GM23338 (cell line): ENCODE results near the gene NPPC. TPM values are rescaled to one million over a fixed set of nuclear protein-coding genes. Genes with fewer than 3 reads are reported as not detected.

Source experiments
- ATAC-seq: fragments of 200-7000 bp; cut with Tn5 transposase; 3 replicates; pipeline ENCODE4 v1.9.1; 2020
- DNase-seq: peaks from one replicate; pipeline ENCODE4 v3.0.0-alpha.2; 2015; ENCODE audit warnings: low spot score
- H2AFZ ChIP-seq: fragments of 200-600 bp; sonication (generic); 2 replicates; pipeline ENCODE4 v1.8.0; 2016; ENCODE audit warnings: antibody characterized with exemption, mild to moderate bottlenecking, moderate library complexity
- H3F3A ChIP-seq: fragments of 200-600 bp; sonication (generic); replicated peaks from 2 replicates; pipeline ENCODE4 v1.8.0; 2017; ENCODE audit warnings: antibody characterized with exemption, mixed run types, low read depth
- H3K27ac ChIP-seq: fragments of 200-600 bp; sonication (generic); 2 replicates; pipeline ENCODE4 v1.6.1; 2016; ENCODE audit warnings: low read depth
- H3K27me3 ChIP-seq: fragments of 200-600 bp; sonication (generic); 2 replicates; pipeline ENCODE4 v1.8.0; 2016; ENCODE audit warnings: mild to moderate bottlenecking, mixed run types, moderate library complexity; ENCODE audit not compliant: insufficient read depth
- H3K36me3 ChIP-seq: fragments of 200-600 bp; sonication (generic); 2 replicates; pipeline ENCODE4 v1.8.0; 2016; ENCODE audit warnings: mild to moderate bottlenecking; ENCODE audit not compliant: insufficient read depth
- H3K4me1 ChIP-seq: fragments of 200-600 bp; sonication (generic); 2 replicates; pipeline ENCODE4 v1.8.0; 2016; ENCODE audit warnings: mild to moderate bottlenecking, moderate library complexity; ENCODE audit not compliant: insufficient read depth
- H3K4me2 ChIP-seq: fragments of 200-600 bp; sonication (generic); 2 replicates; pipeline ENCODE4 v1.7.1; 2017; ENCODE audit warnings: mixed run types
- H3K4me3 ChIP-seq: fragments of 200-600 bp; sonication (generic); 2 replicates; pipeline ENCODE4 v1.6.1; 2016; ENCODE audit warnings: mixed run types
- H3K79me2 ChIP-seq: fragments of 200-600 bp; sonication (generic); replicated peaks from 2 replicates; pipeline ENCODE4 v1.8.0; 2017; ENCODE audit warnings: mild to moderate bottlenecking; ENCODE audit not compliant: insufficient read depth
- H3K9me2 ChIP-seq: fragments of 200-600 bp; sonication (generic); 2 replicates; pipeline ENCODE4 v1.8.0; 2017; ENCODE audit not compliant: insufficient read depth
- H4K20me1 ChIP-seq: fragments of 200-600 bp; sonication (generic); replicated peaks from 2 replicates; pipeline ENCODE4 v1.8.0; 2017; ENCODE audit warnings: mild to moderate bottlenecking; ENCODE audit not compliant: insufficient read depth
- H3K27ac Mint-ChIP-seq: 2 replicates; pipeline ENCODE4 v1.8.0; 2020; ENCODE audit warnings: inconsistent platforms, mild to moderate bottlenecking, moderate library complexity, mixed read lengths
- H3K27me3 Mint-ChIP-seq: 3 replicates; pipeline ENCODE4 v1.8.0; 2022; ENCODE audit warnings: low read depth, mild to moderate bottlenecking, moderate library complexity, mixed read lengths, inconsistent platforms; ENCODE audit not compliant: insufficient read depth, poor library complexity
- H3K36me3 Mint-ChIP-seq: 3 replicates; pipeline ENCODE4 v1.8.0; 2021; ENCODE audit warnings: low read depth, mild to moderate bottlenecking, inconsistent platforms, moderate library complexity, mixed read lengths
- H3K4me1 Mint-ChIP-seq: 3 replicates; pipeline ENCODE4 v1.8.0; 2020; ENCODE audit warnings: mild to moderate bottlenecking, inconsistent platforms, mixed read lengths
- H3K4me3 Mint-ChIP-seq: 3 replicates; pipeline ENCODE4 v1.8.0; 2021; ENCODE audit warnings: moderate library complexity, mild to moderate bottlenecking, inconsistent platforms, mixed read lengths
- H3K9me3 Mint-ChIP-seq: 3 replicates; pipeline ENCODE4 v1.8.0; 2020; ENCODE audit warnings: moderate library complexity, mild to moderate bottlenecking, inconsistent platforms, mixed read lengths
- CREB1 ChIP-seq: fragments of 250-450 bp; sonication (Bioruptor Pico); IDR thresholded peaks from 2 replicates; pipeline ENCODE4 v1.5.0; 2020; ENCODE audit warnings: low read depth, mild to moderate bottlenecking, moderate library complexity
- ETS1 ChIP-seq: IDR thresholded peaks from 2 replicates; pipeline ENCODE4 v1.6.1; 2016; ENCODE audit warnings: antibody characterized with exemption
- EZH2 ChIP-seq: fragments of 200-600 bp; sonication (generic); IDR thresholded peaks from one replicate; pipeline ENCODE4 v1.8.0; 2017; ENCODE audit warnings: antibody characterized with exemption, mild to moderate bottlenecking, low read depth; ENCODE audit not compliant: unreplicated experiment
- EZH2phosphoT487 ChIP-seq: fragments of 200-600 bp; sonication (generic); IDR thresholded peaks from one replicate; pipeline ENCODE4 v1.8.1; 2018; ENCODE audit warnings: antibody characterized with exemption; ENCODE audit not compliant: unreplicated experiment
- JUNB ChIP-seq: IDR thresholded peaks from one replicate; pipeline ENCODE4 v1.6.1; 2016; ENCODE audit warnings: antibody characterized with exemption; ENCODE audit not compliant: unreplicated experiment
- NANOG ChIP-seq: IDR thresholded peaks from 2 replicates; pipeline ENCODE4 v1.6.1; 2016; ENCODE audit warnings: antibody characterized with exemption, borderline replicate concordance
- POLR2AphosphoS5 ChIP-seq: IDR thresholded peaks from 2 replicates; pipeline ENCODE4 v1.6.1; 2016; ENCODE audit warnings: antibody characterized with exemption, low read depth
- REST ChIP-seq: IDR thresholded peaks from one replicate; pipeline ENCODE4 v1.6.1; 2018; ENCODE audit warnings: antibody characterized with exemption; ENCODE audit not compliant: unreplicated experiment
- STAT1 ChIP-seq: IDR thresholded peaks from one replicate; pipeline ENCODE4 v1.6.1; 2016; ENCODE audit warnings: antibody characterized with exemption; ENCODE audit not compliant: unreplicated experiment
- ZNF114 ChIP-seq: fragments of 250-450 bp; sonication (Bioruptor Pico); IDR thresholded peaks from 2 replicates; pipeline ENCODE4 v1.5.0; 2020; ENCODE audit warnings: mild to moderate bottlenecking, moderate library complexity
- ZNF331 ChIP-seq: fragments of 250-450 bp; sonication (Bioruptor Pico); IDR thresholded peaks from 2 replicates; pipeline ENCODE4 v1.5.0; 2020; ENCODE audit warnings: low read depth, mild to moderate bottlenecking, moderate library complexity
- polyA plus RNA-seq: library from polyadenylated mRNA; unstranded; fragments of >200 nt; fragmentation: Nextera tagmentation; extraction: Ambion mirVana; gene quantifications from 2 replicates; pipeline ENCODE4 v1.2.1, GENCODE V29; 2016
- total RNA-seq: library from RNA; depleted of rRNA; stranded (reverse); fragments of >200 nt; shearing (Covaris generic); gene quantifications from 2 replicates; pipeline ENCODE4 v1.2.3, GENCODE V29; 2014
- TF ChIP-seq, protein P1 (sequence below): fragments of 250-450 bp; sonication (Bioruptor Pico); IDR thresholded peaks from 2 replicates; pipeline ENCODE4 v1.5.0; 2020; ENCODE audit warnings: mild to moderate bottlenecking, moderate library complexity
- TF ChIP-seq, protein P2 (sequence below), 2 experiments: fragments of 200-600 bp in 1 of 2; sonication (generic) in 1 of 2; conservative IDR thresholded peaks; 2 replicates each; pipeline versions ENCODE4 v1.5.1 to v1.6.1; 2016 to 2017; ENCODE audit warnings: antibody characterized with exemption in 2 of 2, low read depth in 2 of 2, mild to moderate bottlenecking in 2 of 2, moderate library complexity in 1 of 2

Gene NPPC
- total and polyA plus RNA-seq, 2 experiments from 2014 or later: 2.2 to 6.3 TPM

- H3K27me3 ChIP-seq: no peaks in the 10 kb centered on the region
- H4K20me1 ChIP-seq: 0 out of 2 replicates have a peak, but pooled peaks cover 3% of the 10 kb centered on the region
- H3K27ac ChIP-seq: no peak overlapping the region
- no peak overlapping the region for H3K4me3 ChIP-seq
- no peaks in the 10 kb centered on the region for H3F3A ChIP-seq
- peaks cover 2% of the 10 kb centered on the region for H3K27me3 Mint-ChIP-seq
- no peak overlapping the region for H3K27ac Mint-ChIP-seq
- H3K4me2 ChIP-seq: no peak overlapping the region
- TF ChIP-seq, protein P1, sequence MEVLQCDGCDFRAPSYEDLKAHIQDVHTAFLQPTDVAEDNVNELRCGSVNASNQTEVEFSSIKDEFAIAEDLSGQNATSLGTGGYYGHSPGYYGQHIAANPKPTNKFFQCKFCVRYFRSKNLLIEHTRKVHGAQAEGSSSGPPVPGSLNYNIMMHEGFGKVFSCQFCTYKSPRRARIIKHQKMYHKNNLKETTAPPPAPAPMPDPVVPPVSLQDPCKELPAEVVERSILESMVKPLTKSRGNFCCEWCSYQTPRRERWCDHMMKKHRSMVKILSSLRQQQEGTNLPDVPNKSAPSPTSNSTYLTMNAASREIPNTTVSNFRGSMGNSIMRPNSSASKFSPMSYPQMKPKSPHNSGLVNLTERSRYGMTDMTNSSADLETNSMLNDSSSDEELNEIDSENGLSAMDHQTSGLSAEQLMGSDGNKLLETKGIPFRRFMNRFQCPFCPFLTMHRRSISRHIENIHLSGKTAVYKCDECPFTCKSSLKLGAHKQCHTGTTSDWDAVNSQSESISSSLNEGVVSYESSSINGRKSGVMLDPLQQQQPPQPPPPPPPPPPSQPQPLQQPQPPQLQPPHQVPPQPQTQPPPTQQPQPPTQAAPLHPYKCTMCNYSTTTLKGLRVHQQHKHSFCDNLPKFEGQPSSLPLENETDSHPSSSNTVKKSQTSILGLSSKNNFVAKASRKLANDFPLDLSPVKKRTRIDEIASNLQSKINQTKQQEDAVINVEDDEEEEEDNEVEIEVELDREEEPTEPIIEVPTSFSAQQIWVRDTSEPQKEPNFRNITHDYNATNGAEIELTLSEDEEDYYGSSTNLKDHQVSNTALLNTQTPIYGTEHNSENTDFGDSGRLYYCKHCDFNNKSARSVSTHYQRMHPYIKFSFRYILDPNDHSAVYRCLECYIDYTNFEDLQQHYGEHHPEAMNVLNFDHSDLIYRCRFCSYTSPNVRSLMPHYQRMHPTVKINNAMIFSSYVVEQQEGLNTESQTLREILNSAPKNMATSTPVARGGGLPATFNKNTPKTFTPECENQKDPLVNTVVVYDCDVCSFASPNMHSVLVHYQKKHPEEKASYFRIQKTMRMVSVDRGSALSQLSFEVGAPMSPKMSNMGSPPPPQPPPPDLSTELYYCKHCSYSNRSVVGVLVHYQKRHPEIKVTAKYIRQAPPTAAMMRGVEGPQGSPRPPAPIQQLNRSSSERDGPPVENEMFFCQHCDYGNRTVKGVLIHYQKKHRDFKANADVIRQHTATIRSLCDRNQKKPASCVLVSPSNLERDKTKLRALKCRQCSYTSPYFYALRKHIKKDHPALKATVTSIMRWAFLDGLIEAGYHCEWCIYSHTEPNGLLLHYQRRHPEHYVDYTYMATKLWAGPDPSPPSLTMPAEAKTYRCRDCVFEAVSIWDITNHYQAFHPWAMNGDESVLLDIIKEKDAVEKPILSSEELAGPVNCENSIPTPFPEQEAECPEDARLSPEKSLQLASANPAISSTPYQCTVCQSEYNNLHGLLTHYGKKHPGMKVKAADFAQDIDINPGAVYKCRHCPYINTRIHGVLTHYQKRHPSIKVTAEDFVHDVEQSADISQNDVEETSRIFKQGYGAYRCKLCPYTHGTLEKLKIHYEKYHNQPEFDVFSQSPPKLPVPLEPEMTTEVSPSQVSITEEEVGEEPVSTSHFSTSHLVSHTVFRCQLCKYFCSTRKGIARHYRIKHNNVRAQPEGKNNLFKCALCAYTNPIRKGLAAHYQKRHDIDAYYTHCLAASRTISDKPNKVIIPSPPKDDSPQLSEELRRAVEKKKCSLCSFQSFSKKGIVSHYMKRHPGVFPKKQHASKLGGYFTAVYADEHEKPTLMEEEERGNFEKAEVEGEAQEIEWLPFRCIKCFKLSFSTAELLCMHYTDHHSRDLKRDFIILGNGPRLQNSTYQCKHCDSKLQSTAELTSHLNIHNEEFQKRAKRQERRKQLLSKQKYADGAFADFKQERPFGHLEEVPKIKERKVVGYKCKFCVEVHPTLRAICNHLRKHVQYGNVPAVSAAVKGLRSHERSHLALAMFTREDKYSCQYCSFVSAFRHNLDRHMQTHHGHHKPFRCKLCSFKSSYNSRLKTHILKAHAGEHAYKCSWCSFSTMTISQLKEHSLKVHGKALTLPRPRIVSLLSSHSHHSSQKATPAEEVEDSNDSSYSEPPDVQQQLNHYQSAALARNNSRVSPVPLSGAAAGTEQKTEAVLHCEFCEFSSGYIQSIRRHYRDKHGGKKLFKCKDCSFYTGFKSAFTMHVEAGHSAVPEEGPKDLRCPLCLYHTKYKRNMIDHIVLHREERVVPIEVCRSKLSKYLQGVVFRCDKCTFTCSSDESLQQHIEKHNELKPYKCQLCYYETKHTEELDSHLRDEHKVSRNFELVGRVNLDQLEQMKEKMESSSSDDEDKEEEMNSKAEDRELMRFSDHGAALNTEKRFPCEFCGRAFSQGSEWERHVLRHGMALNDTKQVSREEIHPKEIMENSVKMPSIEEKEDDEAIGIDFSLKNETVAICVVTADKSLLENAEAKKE (CRISPR knock-in tag): no peak
- TF ChIP-seq REST: no peak
- no peak for TF ChIP-seq ZNF114 (CRISPR knock-in tag)
- no peak for TF ChIP-seq POLR2AphosphoS5
- no peak for TF ChIP-seq CREB1 (CRISPR knock-in tag)
- TF ChIP-seq NANOG: no peak
- TF ChIP-seq EZH2phosphoT487: no peak
- TF ChIP-seq, protein P2, sequence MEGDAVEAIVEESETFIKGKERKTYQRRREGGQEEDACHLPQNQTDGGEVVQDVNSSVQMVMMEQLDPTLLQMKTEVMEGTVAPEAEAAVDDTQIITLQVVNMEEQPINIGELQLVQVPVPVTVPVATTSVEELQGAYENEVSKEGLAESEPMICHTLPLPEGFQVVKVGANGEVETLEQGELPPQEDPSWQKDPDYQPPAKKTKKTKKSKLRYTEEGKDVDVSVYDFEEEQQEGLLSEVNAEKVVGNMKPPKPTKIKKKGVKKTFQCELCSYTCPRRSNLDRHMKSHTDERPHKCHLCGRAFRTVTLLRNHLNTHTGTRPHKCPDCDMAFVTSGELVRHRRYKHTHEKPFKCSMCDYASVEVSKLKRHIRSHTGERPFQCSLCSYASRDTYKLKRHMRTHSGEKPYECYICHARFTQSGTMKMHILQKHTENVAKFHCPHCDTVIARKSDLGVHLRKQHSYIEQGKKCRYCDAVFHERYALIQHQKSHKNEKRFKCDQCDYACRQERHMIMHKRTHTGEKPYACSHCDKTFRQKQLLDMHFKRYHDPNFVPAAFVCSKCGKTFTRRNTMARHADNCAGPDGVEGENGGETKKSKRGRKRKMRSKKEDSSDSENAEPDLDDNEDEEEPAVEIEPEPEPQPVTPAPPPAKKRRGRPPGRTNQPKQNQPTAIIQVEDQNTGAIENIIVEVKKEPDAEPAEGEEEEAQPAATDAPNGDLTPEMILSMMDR (conservative IDR thresholded peaks at IDR 0.05; ENCODE audit: low read depth in 2 of 2): no peak
- no peak for TF ChIP-seq EZH2
- TF ChIP-seq ETS1: no peak
- TF ChIP-seq STAT1: no peak
- no peak for TF ChIP-seq ZNF331
- no peak for TF ChIP-seq JUNB
- DNase-seq: no peak
- H2AFZ ChIP-seq: no peak overlapping the region
- peaks cover 16% of the 10 kb centered on the region for H3K79me2 ChIP-seq
- peaks cover 4% of the 10 kb centered on the region; the same call in 1 of the 3 replicates for H3K36me3 Mint-ChIP-seq
- no peak for ATAC-seq
- peaks cover 12% of the 10 kb centered on the region; the same call in 1 of the 2 replicates for H3K4me1 ChIP-seq
- no peaks in the 10 kb centered on the region for H3K9me3 Mint-ChIP-seq
- no peak overlapping the region for H3K4me3 Mint-ChIP-seq
- H3K36me3 ChIP-seq: no peaks in the 10 kb centered on the region
- H3K9me2 ChIP-seq: no peaks in the 10 kb centered on the region
- H3K4me1 Mint-ChIP-seq: peaks cover 10% of the 10 kb centered on the region; the same call in 2 of the 3 replicates
Measured at GRCh38 chr2:231975001-231975400, 48.8 kb upstream of the NPPC start.
